ENCODE data around the gene OPALIN. TPM values are rescaled to one million over a fixed set of nuclear protein-coding genes. Genes with fewer than 3 reads are reported as not detected.

Gene OPALIN
- total RNA-seq, 2 donors from 2014 or later: 0.17 TPM; not detected in 1

GRCh38 chr10:96387161-96387560 lies 28.4 kb upstream of the OPALIN start:
- DNase-seq (ENCODE audit: low spot score): no peak
- intact Hi-C loops (cut with DNase I): no loop called here
- Histone ChIP-seq H3K4me1 (replicated peaks) (peaks cover 19% of the 10 kb centered on the region), H3K36me3 (no peaks in the 10 kb centered on the region), H3K9me3 (no peaks in the 10 kb centered on the region), H3K27me3 (replicated peaks; ENCODE audit: insufficient read depth) (no peaks in the 10 kb centered on the region), H3K27ac (no peak overlapping the region), H3K4me3 (no peak overlapping the region)
- 82% methylated on average over 2 of the region's 2 CpGs for WGBS
- TF ChIP-seq POLR2AphosphoS5 (IDR thresholded peaks at IDR 0.05) (no peak), CTCF (IDR thresholded peaks at IDR 0.05) (no peak), POLR2A (IDR thresholded peaks at IDR 0.05) (no peak)

GRCh38 chr10:96384506-96384905 lies 25.7 kb upstream of the OPALIN start:
- TF ChIP-seq POLR2AphosphoS5 (IDR thresholded peaks at IDR 0.05) (no peak), POLR2A (IDR thresholded peaks at IDR 0.05) (no peak), CTCF (IDR thresholded peaks at IDR 0.05) (no peak)
- intact Hi-C loops (cut with DNase I): no loop called here
- peaks cover 27% of the 10 kb centered on the region for H3K4me1 ChIP-seq (replicated peaks)
- H3K4me3 ChIP-seq: no peak overlapping the region
- H3K27ac ChIP-seq: no peak overlapping the region
- H3K36me3 ChIP-seq: no peaks in the 10 kb centered on the region
- H3K27me3 ChIP-seq (replicated peaks; ENCODE audit: insufficient read depth): no peaks in the 10 kb centered on the region
- no peak for DNase-seq (ENCODE audit: low spot score)
- 65% methylated on average over 25 of the region's 25 CpGs for WGBS
- no peaks in the 10 kb centered on the region for H3K9me3 ChIP-seq

GRCh38 chr10:96380821-96381220 lies 22.0 kb upstream of the OPALIN start:
- DNase-seq (ENCODE audit: low spot score): no peak
- intact Hi-C loops (cut with DNase I): no loop called here
- H3K4me1 ChIP-seq (replicated peaks): peaks cover 17% of the 10 kb centered on the region
- no peak overlapping the region for H3K4me3 ChIP-seq
- TF ChIP-seq POLR2AphosphoS5 (IDR thresholded peaks at IDR 0.05): no peak
- no peak for TF ChIP-seq CTCF (IDR thresholded peaks at IDR 0.05)
- TF ChIP-seq POLR2A (IDR thresholded peaks at IDR 0.05): no peak
- H3K27me3 ChIP-seq (replicated peaks; ENCODE audit: insufficient read depth): no peaks in the 10 kb centered on the region
- H3K27ac ChIP-seq: no peak overlapping the region
- H3K9me3 ChIP-seq: no peaks in the 10 kb centered on the region
- no peaks in the 10 kb centered on the region for H3K36me3 ChIP-seq
- WGBS: 85% methylated on average over 7 of the region's 7 CpGs

GRCh38 chr10:96379758-96380157 lies 21.0 kb upstream of the OPALIN start:
- Histone ChIP-seq H3K36me3 (no peaks in the 10 kb centered on the region), H3K27ac (no peak overlapping the region), H3K4me1 (replicated peaks) (peaks cover 17% of the 10 kb centered on the region), H3K9me3 (no peaks in the 10 kb centered on the region), H3K27me3 (replicated peaks; ENCODE audit: insufficient read depth) (no peaks in the 10 kb centered on the region), H3K4me3 (no peak overlapping the region)
- intact Hi-C loops (cut with DNase I): loop anchor here (5.0 kb wide), 1 partner anchor 133 kb away; the partner anchor contains the start of gene TLL2
- WGBS: 88% methylated on average over 8 of the region's 8 CpGs
- TF ChIP-seq CTCF (IDR thresholded peaks at IDR 0.05) (no peak), POLR2AphosphoS5 (IDR thresholded peaks at IDR 0.05) (no peak), POLR2A (IDR thresholded peaks at IDR 0.05) (no peak)
- DNase-seq (ENCODE audit: low spot score): no peak

- H3K4me3 ChIP-seq: no peak overlapping the region
- H3K27me3 ChIP-seq (replicated peaks; ENCODE audit: insufficient read depth): no peaks in the 10 kb centered on the region
- no peak for DNase-seq (ENCODE audit: low spot score)
- TF ChIP-seq POLR2A (IDR thresholded peaks at IDR 0.05) (no peak), CTCF (IDR thresholded peaks at IDR 0.05) (no peak), POLR2AphosphoS5 (IDR thresholded peaks at IDR 0.05) (no peak)
- H3K9me3 ChIP-seq: no peaks in the 10 kb centered on the region
- WGBS: 72% methylated on average over 15 of the region's 15 CpGs
- H3K4me1 ChIP-seq (replicated peaks): peaks cover 17% of the 10 kb centered on the region
- H3K27ac ChIP-seq: no peak overlapping the region
- H3K36me3 ChIP-seq: no peaks in the 10 kb centered on the region
- intact Hi-C loops (cut with DNase I): loop anchor here (5.0 kb wide), 1 partner anchor 134 kb away; the partner anchor contains the start of gene TLL2
These were observed 19.9 kb upstream of the OPALIN start for GRCh38 chr10:96378741-96379140.

Data from prostate gland (tissue), 2 donors.